Mesendoderm (in vitro differentiated cells): ENCODE measurements around the gene CAMK2N1.

Experiments used
- DNase-seq: peaks from one replicate; pipeline ENCODE4 v3.0.0; 2013
- H2AK5ac ChIP-seq: 2 replicates; pipeline ENCODE4 v1.6.1; 2013; ENCODE audit warnings: low read length, inconsistent platforms
- H2BK120ac ChIP-seq: 2 replicates; pipeline ENCODE4 v1.6.1; 2013; ENCODE audit warnings: low read depth, mild to moderate bottlenecking, low read length, moderate library complexity, mixed read lengths
- H2BK15ac ChIP-seq: replicated peaks from 2 replicates; pipeline ENCODE4 v1.6.1; 2013; ENCODE audit warnings: low read depth, mild to moderate bottlenecking, moderate library complexity
- H2BK5ac ChIP-seq: 2 replicates; pipeline ENCODE4 v1.6.1; 2013; ENCODE audit warnings: low read length, inconsistent platforms
- H3K18ac ChIP-seq: 2 replicates; pipeline ENCODE4 v1.6.1; 2013; ENCODE audit warnings: mild to moderate bottlenecking, low read length, mixed read lengths
- H3K23ac ChIP-seq: one replicate; pipeline ENCODE4 v1.6.1; 2013; ENCODE audit warnings: low read length
- H3K27ac ChIP-seq: 2 replicates; pipeline ENCODE4 v1.5.1; 2013; ENCODE audit warnings: low read depth, mild to moderate bottlenecking, inconsistent platforms, low read length, moderate library complexity
- H3K27me3 ChIP-seq: 2 replicates; pipeline ENCODE4 v1.6.1; 2013; ENCODE audit warnings: low read length, control low read depth, mild to moderate bottlenecking, inconsistent platforms; ENCODE audit not compliant: insufficient read depth, poor library complexity
- H3K36me3 ChIP-seq: 2 replicates; pipeline ENCODE4 v1.6.1; 2013; ENCODE audit warnings: low read length, inconsistent platforms; ENCODE audit not compliant: control insufficient read depth, insufficient read depth
- H3K4ac ChIP-seq: one replicate; pipeline ENCODE4 v1.6.1; 2013; ENCODE audit warnings: low read depth, mild to moderate bottlenecking, low read length, moderate library complexity
- H3K4me1 ChIP-seq: 2 replicates; pipeline ENCODE4 v1.6.1; 2013; ENCODE audit warnings: low read depth, low read length, inconsistent platforms; ENCODE audit not compliant: control insufficient read depth
- H3K4me2 ChIP-seq: 2 replicates; pipeline ENCODE4 v1.6.1; 2013; ENCODE audit warnings: low read length
- H3K4me3 ChIP-seq: 2 replicates; pipeline ENCODE4 v1.5.1; 2013; ENCODE audit warnings: mild to moderate bottlenecking, low read length
- H3K56ac ChIP-seq: one replicate; pipeline ENCODE4 v1.6.1; 2013; ENCODE audit warnings: low read length
- H3K79me1 ChIP-seq: 2 replicates; pipeline ENCODE4 v1.6.1; 2013; ENCODE audit warnings: low read length, inconsistent platforms
- H3K79me2 ChIP-seq: 2 replicates; pipeline ENCODE4 v1.6.1; 2013; ENCODE audit warnings: mild to moderate bottlenecking, low read length; ENCODE audit not compliant: control insufficient read depth, insufficient read depth
- H3K9ac ChIP-seq: 2 replicates; pipeline ENCODE4 v1.6.1; 2013; ENCODE audit warnings: low read length, inconsistent platforms
- H4K5ac ChIP-seq: one replicate; pipeline ENCODE4 v1.6.1; 2013; ENCODE audit warnings: low read length
- H4K8ac ChIP-seq: one replicate; pipeline ENCODE4 v1.6.1; 2013; ENCODE audit warnings: low read depth, mild to moderate bottlenecking, control low read depth, low read length, moderate library complexity
- WGBS: extraction: QIAGEN DNeasy Blood & Tissue Kit; methylation state at CpG from one replicate; pipeline ENCODE4 v1.1.7; 2013; ENCODE audit warnings: low lambda C conversion rate, missing lambda C conversion rate; ENCODE audit not compliant: insufficient coverage; ENCODE audit errors: extremely low coverage; 5-methylcytosine and 5-hydroxymethylcytosine counted together

CAMK2N1 gene

GRCh38 chr1:20491178-20491577 is 5.2 kb upstream of the CAMK2N1 start:
- Histone ChIP-seq H3K9ac (no peak overlapping the region), H3K36me3 (no peaks in the 10 kb centered on the region), H2BK120ac (no peak overlapping the region), H3K79me2 (no peaks in the 10 kb centered on the region), H3K4ac (no peak overlapping the region), H4K8ac (no peak overlapping the region), H2BK15ac (no peak overlapping the region), H3K27ac (no peak overlapping the region), H3K23ac (no peak overlapping the region), H3K4me3 (no peak overlapping the region), H3K18ac (no peak overlapping the region), H3K4me2 (no peak overlapping the region), H2AK5ac (no peak overlapping the region), H3K56ac (no peak overlapping the region), H3K79me1 (no peaks in the 10 kb centered on the region), H3K4me1 (no peaks in the 10 kb centered on the region), H4K5ac (no peak overlapping the region), H3K27me3 (peaks cover 4% of the 10 kb centered on the region), H2BK5ac (no peak overlapping the region)
- no peak for DNase-seq
- no CpG with 5 or more reads among the region's 6 CpGs for WGBS

GRCh38 chr1:20487236-20487590 is 1.2 kb upstream of the CAMK2N1 start:
- Histone ChIP-seq H2AK5ac (no peak overlapping the region), H3K23ac (no peak overlapping the region), H3K4me3 (no peak overlapping the region), H3K18ac (no peak overlapping the region), H2BK5ac (no peak overlapping the region), H3K9ac (no peak overlapping the region), H3K27ac (no peak overlapping the region), H4K8ac (no peak overlapping the region), H3K27me3 (peaks cover 4% of the 10 kb centered on the region), H2BK120ac (no peak overlapping the region), H4K5ac (no peak overlapping the region), H3K79me1 (no peaks in the 10 kb centered on the region), H2BK15ac (no peak overlapping the region), H3K4ac (no peak overlapping the region), H3K79me2 (no peaks in the 10 kb centered on the region), H3K56ac (peak overlapping the region; percentile 88), H3K36me3 (no peaks in the 10 kb centered on the region), H3K4me1 (peaks cover 1% of the 10 kb centered on the region), H3K4me2 (peak overlapping the region; percentile 82)
- no CpG with 5 or more reads among the region's 4 CpGs for WGBS
- DNase-seq = peak; percentile 57

- Histone ChIP-seq H3K4ac (no peak overlapping the region), H3K4me1 (peaks cover 1% of the 10 kb centered on the region), H3K27ac (no peak overlapping the region), H3K4me2 (peak overlapping the region; percentile 82), H2BK15ac (no peak overlapping the region), H3K27me3 (peaks cover 4% of the 10 kb centered on the region), H3K79me2 (no peaks in the 10 kb centered on the region), H3K36me3 (no peaks in the 10 kb centered on the region), H2BK120ac (peak overlapping the region; percentile 78), H4K8ac (no peak overlapping the region), H3K4me3 (peak overlapping the region; percentile 46), H3K18ac (peak overlapping the region; percentile 86), H3K56ac (peak overlapping the region; percentile 88), H2BK5ac (no peak overlapping the region), H3K79me1 (no peaks in the 10 kb centered on the region), H3K23ac (no peak overlapping the region), H2AK5ac (no peak overlapping the region), H4K5ac (no peak overlapping the region), H3K9ac (peak overlapping the region; percentile 59)
- DNase-seq = peak; percentile 78
- WGBS = no CpG with 5 or more reads among the region's 51 CpGs
Observed at GRCh38 chr1:20486457-20487235, 636 bp upstream of the CAMK2N1 start.

GRCh38 chr1:20484519-20485462 is 1.2 kb downstream of the CAMK2N1 start:
- H3K79me2 ChIP-seq = no peaks in the 10 kb centered on the region
- H3K27ac ChIP-seq = no peak overlapping the region
- no CpG with 5 or more reads among the region's 89 CpGs for WGBS
- peak overlapping the region; percentile 86 for H3K18ac ChIP-seq
- H3K23ac ChIP-seq = peak overlapping the region; percentile 95
- no peak overlapping the region for H2BK120ac ChIP-seq
- DNase-seq = peak; percentile 68
- H2AK5ac ChIP-seq = no peak overlapping the region
- no peak overlapping the region for H2BK15ac ChIP-seq
- no peaks in the 10 kb centered on the region for H3K79me1 ChIP-seq
- H3K4me2 ChIP-seq = peak overlapping the region; percentile 76
- H3K4ac ChIP-seq = peak overlapping the region; percentile 22
- H3K9ac ChIP-seq = peak overlapping the region; percentile 65
- no peak overlapping the region for H4K5ac ChIP-seq
- peak overlapping the region; percentile 38 for H3K4me3 ChIP-seq
- H3K36me3 ChIP-seq = no peaks in the 10 kb centered on the region
- H3K56ac ChIP-seq = peak overlapping the region; percentile 82
- H3K4me1 ChIP-seq = peaks cover 1% of the 10 kb centered on the region
- no peak overlapping the region for H2BK5ac ChIP-seq
- no peak overlapping the region for H4K8ac ChIP-seq
- peaks cover 4% of the 10 kb centered on the region for H3K27me3 ChIP-seq

GRCh38 chr1:20483833-20484518 is 2.0 kb downstream of the CAMK2N1 start:
- no peak overlapping the region for H3K18ac ChIP-seq
- H3K36me3 ChIP-seq = no peaks in the 10 kb centered on the region
- peaks cover 1% of the 10 kb centered on the region for H3K4me1 ChIP-seq
- H2BK5ac ChIP-seq = no peak overlapping the region
- no CpG with 5 or more reads among the region's 58 CpGs for WGBS
- no peak overlapping the region for H3K27ac ChIP-seq
- H3K4me3 ChIP-seq = peak overlapping the region; percentile 38
- peak overlapping the region; percentile 65 for H3K9ac ChIP-seq
- H4K5ac ChIP-seq = no peak overlapping the region
- no peaks in the 10 kb centered on the region for H3K79me1 ChIP-seq
- no peak overlapping the region for H2BK15ac ChIP-seq
- no peak overlapping the region for H2AK5ac ChIP-seq
- peak overlapping the region; percentile 82 for H3K56ac ChIP-seq
- H4K8ac ChIP-seq = no peak overlapping the region
- no peak overlapping the region for H3K4ac ChIP-seq
- peak; percentile 67 for DNase-seq
- peaks cover 4% of the 10 kb centered on the region for H3K27me3 ChIP-seq
- peak overlapping the region; percentile 76 for H3K4me2 ChIP-seq
- peak overlapping the region; percentile 17 for H3K23ac ChIP-seq
- H2BK120ac ChIP-seq = no peak overlapping the region
- H3K79me2 ChIP-seq = no peaks in the 10 kb centered on the region
